Panc1 (cell line): ENCODE measurements around the gene PGA5. TPM values are rescaled to one million over a fixed set of nuclear protein-coding genes. Genes with fewer than 3 reads are reported as not detected.

Experiments
- ATAC-seq: fragments of 200-7000 bp; cut with Tn5 transposase; 2 replicates; pipeline ENCODE4 v1.9.1; 2020; ENCODE audit warnings: mild to moderate bottlenecking, moderate library complexity
- BruUV-seq: library from RNA; stranded (reverse); fragments of 400-500 nt; replicated peaks from 2 replicates; lab custom pipeline; 2021; lab: Mats Ljungman, UMichigan
- CTCF ChIA-PET: fragments of 300-600 bp; sonication (Branson Sonifier 250); formaldehyde crosslinking; loops from one replicate; lab custom pipeline; 2022; ENCODE audit warnings: antibody characterized with exemption; lab: Charles Lee
- POLR2A ChIA-PET: fragments of 300-600 bp; sonication (Branson Sonifier 250); formaldehyde crosslinking; loops from one replicate; lab custom pipeline; 2022; ENCODE audit warnings: antibody characterized with exemption; lab: Charles Lee
- DNase-seq: peaks from one replicate; pipeline ENCODE4 v3.0.0-alpha.2; 2010; ENCODE audit warnings: low read depth, low spot score
- H3K27ac ChIP-seq: 2 replicates; pipeline ENCODE4 v1.5.1; 2011; ENCODE audit warnings: mild to moderate bottlenecking, low read length, inconsistent platforms
- H3K27me3 ChIP-seq: fragments of 200-500 bp; sonication (Bioruptor generic); 2 replicates; pipeline ENCODE4 v1.6.0; 2014; ENCODE audit warnings: low read length, inconsistent platforms; ENCODE audit not compliant: control insufficient read depth, insufficient read depth
- H3K36me3 ChIP-seq: fragments of 200-500 bp; sonication (Bioruptor generic); 2 replicates; pipeline ENCODE4 v1.5.1; 2014; ENCODE audit warnings: inconsistent platforms, mild to moderate bottlenecking, low read length, moderate library complexity; ENCODE audit not compliant: control insufficient read depth, insufficient read depth
- H3K4me1 ChIP-seq: 2 replicates; pipeline ENCODE4 v1.5.1; 2011; ENCODE audit warnings: inconsistent platforms, mild to moderate bottlenecking, low read length, moderate library complexity; ENCODE audit not compliant: control insufficient read depth, insufficient read depth
- H3K4me3 ChIP-seq, 2 experiments: 2 replicates each; pipeline ENCODE4 v1.5.1; 2011 to 2012; ENCODE audit warnings: low read depth in 2 of 2, low read length in 2 of 2, mild to moderate bottlenecking in 2 of 2, inconsistent platforms in 1 of 2, moderate library complexity in 1 of 2
- H3K9me3 ChIP-seq: fragments of 200-500 bp; sonication (Bioruptor generic); 2 replicates; pipeline ENCODE4 v1.5.1; 2014; ENCODE audit warnings: low read depth, mild to moderate bottlenecking, inconsistent platforms, low read length, moderate library complexity; ENCODE audit not compliant: control insufficient read depth, insufficient read depth
- CTCF ChIP-seq: fragments of 450-650 bp; IDR thresholded peaks from 2 replicates; pipeline ENCODE4 v1.5.1; 2017; ENCODE audit warnings: mild to moderate bottlenecking
- POLR2AphosphoS5 ChIP-seq: IDR thresholded peaks from 2 replicates; pipeline ENCODE4 v1.6.1; 2012; ENCODE audit warnings: mild to moderate bottlenecking, low read depth, low read length, moderate library complexity
- SIN3A ChIP-seq: IDR thresholded peaks from 2 replicates; pipeline ENCODE4 v1.6.1; 2012; ENCODE audit warnings: low read depth, mild to moderate bottlenecking, low read length, moderate library complexity, borderline replicate concordance; ENCODE audit not compliant: insufficient read depth
- TCF7L2 ChIP-seq: IDR thresholded peaks from 2 replicates; pipeline ENCODE4 v1.6.1; 2011; ENCODE audit warnings: mild to moderate bottlenecking, low read depth, low read length, inconsistent platforms
- in situ Hi-C: cut with HindIII; loops from 2 replicates; pipeline ENCODE4 v1.10.0; 2016; ENCODE audit warnings: low sequenced_read_pairs, low pct_unique_long_range_greater_than_20kb
- intact Hi-C: fragments of 100-400 bp; cut with micrococcal nuclease; formaldehyde crosslinking; loops from one replicate; pipeline ENCODE4 v1.10.0; 2022; ENCODE audit not compliant: unreplicated experiment
- total RNA-seq: library from RNA; stranded (reverse); gene quantifications from one replicate; pipeline ENCODE4 v1.2.1, GENCODE V29; 2021; ENCODE audit not compliant: unreplicated experiment
- TF ChIP-seq, protein P1 (sequence below), 2 experiments: IDR thresholded peaks; 2 replicates each; pipeline ENCODE4 v1.6.1; 2011 to 2012; ENCODE audit warnings: low read depth in 2 of 2, control low read depth in 1 of 2, low read length in 1 of 2, mild to moderate bottlenecking in 1 of 2, moderate library complexity in 1 of 2; ENCODE audit not compliant: insufficient read depth in 1 of 2

Gene PGA5
- total RNA-seq, 1 experiment from 2014 or later = not detected

- intact Hi-C loops (no loop called here), in situ Hi-C loops (no loop called here)
- BruUV-seq = no TSS peak
- no peak overlapping the region for H3K4me3 ChIP-seq
- CTCF ChIA-PET = no interaction called here
- ATAC-seq (no peak), DNase-seq (no peak)
- no peaks in the 10 kb centered on the region for H3K27me3 ChIP-seq
- H3K4me1 ChIP-seq = no peaks in the 10 kb centered on the region
- H3K9me3 ChIP-seq = no peaks in the 10 kb centered on the region
- H3K36me3 ChIP-seq = no peaks in the 10 kb centered on the region
- TF ChIP-seq SIN3A (no peak), TCF7L2 (no peak), CTCF (no peak)
- TF ChIP-seq, protein P1, sequence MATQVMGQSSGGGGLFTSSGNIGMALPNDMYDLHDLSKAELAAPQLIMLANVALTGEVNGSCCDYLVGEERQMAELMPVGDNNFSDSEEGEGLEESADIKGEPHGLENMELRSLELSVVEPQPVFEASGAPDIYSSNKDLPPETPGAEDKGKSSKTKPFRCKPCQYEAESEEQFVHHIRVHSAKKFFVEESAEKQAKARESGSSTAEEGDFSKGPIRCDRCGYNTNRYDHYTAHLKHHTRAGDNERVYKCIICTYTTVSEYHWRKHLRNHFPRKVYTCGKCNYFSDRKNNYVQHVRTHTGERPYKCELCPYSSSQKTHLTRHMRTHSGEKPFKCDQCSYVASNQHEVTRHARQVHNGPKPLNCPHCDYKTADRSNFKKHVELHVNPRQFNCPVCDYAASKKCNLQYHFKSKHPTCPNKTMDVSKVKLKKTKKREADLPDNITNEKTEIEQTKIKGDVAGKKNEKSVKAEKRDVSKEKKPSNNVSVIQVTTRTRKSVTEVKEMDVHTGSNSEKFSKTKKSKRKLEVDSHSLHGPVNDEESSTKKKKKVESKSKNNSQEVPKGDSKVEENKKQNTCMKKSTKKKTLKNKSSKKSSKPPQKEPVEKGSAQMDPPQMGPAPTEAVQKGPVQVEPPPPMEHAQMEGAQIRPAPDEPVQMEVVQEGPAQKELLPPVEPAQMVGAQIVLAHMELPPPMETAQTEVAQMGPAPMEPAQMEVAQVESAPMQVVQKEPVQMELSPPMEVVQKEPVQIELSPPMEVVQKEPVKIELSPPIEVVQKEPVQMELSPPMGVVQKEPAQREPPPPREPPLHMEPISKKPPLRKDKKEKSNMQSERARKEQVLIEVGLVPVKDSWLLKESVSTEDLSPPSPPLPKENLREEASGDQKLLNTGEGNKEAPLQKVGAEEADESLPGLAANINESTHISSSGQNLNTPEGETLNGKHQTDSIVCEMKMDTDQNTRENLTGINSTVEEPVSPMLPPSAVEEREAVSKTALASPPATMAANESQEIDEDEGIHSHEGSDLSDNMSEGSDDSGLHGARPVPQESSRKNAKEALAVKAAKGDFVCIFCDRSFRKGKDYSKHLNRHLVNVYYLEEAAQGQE (IDR thresholded peaks at IDR 0.05; ENCODE audit: insufficient read depth in 1 of 2, low read depth in 2 of 2, low read length in 1 of 2) = no peak
- POLR2A ChIA-PET = no interaction called here
- H3K27ac ChIP-seq = no peak overlapping the region
Measured at GRCh38 chr11:61264371-61264770, 23.4 kb downstream of the PGA5 start.

DNA sequence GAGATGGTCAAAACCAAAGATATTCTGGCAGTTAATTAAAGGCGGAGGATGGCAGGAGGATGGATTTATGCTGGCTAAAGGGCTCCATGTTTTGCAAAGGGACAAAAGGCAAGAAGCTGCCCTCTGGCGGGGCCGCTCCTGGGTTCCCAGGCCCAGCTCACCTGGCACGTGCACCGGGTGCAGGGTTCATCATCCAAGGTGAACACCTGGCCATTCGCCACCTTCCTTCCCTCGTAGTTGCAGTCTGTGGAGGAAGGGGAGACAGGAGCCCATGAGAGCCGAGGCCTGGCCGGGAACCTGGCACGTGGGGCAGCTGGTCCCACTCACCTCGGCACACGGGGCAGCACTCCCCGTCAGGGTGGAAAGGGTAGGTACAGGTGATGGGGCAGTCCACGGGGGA, 23.8 kb downstream of the PGA5 start:
- H3K36me3 ChIP-seq = no peaks in the 10 kb centered on the region
- TF ChIP-seq TCF7L2 (no peak), SIN3A (no peak), POLR2AphosphoS5 (no peak), CTCF (no peak)
- TF ChIP-seq, protein P1 (IDR thresholded peaks at IDR 0.05; ENCODE audit: insufficient read depth in 1 of 2, low read depth in 2 of 2, low read length in 1 of 2) = no peak
- H3K4me1 ChIP-seq = no peaks in the 10 kb centered on the region
- H3K27ac ChIP-seq = no peak overlapping the region
- BruUV-seq = no TSS peak
- H3K4me3 ChIP-seq = no peak overlapping the region
- ATAC-seq = no peak
- in situ Hi-C loops (no loop called here), intact Hi-C loops (no loop called here)
- H3K9me3 ChIP-seq = no peaks in the 10 kb centered on the region
- H3K27me3 ChIP-seq = no peaks in the 10 kb centered on the region
- DNase-seq = no peak
- POLR2A ChIA-PET = interaction anchor here (0.6 kb wide), 2 partner anchors 19 to 126 kb away, joined by 4 to 8 read pairs; no protein-coding TSS in a partner anchor
- CTCF ChIA-PET = no interaction called here
